A673 (cell line): Measurements from ENCODE around the gene ATP4A.

Experiments
- EZH2 ChIP-seq: fragments of 200-600 bp; sonication (generic); IDR thresholded peaks from 2 replicates; pipeline ENCODE4 v1.6.1; 2017; ENCODE audit warnings: borderline replicate concordance, low read depth, mild to moderate bottlenecking, mixed read lengths, antibody characterized with exemption, low read length; ENCODE audit not compliant: poor library complexity, severe bottlenecking
- TF ChIP-seq, protein P1 (sequence below): fragments of 300-800, 200-600 bp; sonication (generic); conservative IDR thresholded peaks from 2 replicates; pipeline ENCODE4 v1.5.1; 2017; ENCODE audit warnings: low read depth, mild to moderate bottlenecking, antibody characterized with exemption, low read length, moderate library complexity, mixed read lengths

DNA sequence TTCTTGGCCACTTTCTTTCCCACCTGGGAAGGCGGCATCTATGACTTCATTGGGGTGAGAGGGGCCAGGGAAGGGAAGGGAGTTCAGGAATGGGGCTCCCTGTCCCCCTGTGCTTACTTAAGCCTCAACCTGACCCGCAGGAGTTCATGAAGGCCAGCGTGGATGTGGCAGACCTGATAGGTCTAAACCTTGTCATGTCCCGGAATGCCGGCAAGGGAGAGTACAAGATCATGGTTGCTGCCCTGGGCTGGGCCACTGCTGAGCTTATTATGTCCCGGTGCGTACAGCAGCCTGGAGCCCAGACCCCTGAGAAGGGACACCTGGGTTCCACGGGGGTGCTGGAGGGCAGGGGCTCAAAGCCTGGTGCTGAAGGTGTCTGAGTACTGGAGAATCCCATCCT, 16.9 kb downstream of the ATP4A start:
- TF ChIP-seq, protein P1, sequence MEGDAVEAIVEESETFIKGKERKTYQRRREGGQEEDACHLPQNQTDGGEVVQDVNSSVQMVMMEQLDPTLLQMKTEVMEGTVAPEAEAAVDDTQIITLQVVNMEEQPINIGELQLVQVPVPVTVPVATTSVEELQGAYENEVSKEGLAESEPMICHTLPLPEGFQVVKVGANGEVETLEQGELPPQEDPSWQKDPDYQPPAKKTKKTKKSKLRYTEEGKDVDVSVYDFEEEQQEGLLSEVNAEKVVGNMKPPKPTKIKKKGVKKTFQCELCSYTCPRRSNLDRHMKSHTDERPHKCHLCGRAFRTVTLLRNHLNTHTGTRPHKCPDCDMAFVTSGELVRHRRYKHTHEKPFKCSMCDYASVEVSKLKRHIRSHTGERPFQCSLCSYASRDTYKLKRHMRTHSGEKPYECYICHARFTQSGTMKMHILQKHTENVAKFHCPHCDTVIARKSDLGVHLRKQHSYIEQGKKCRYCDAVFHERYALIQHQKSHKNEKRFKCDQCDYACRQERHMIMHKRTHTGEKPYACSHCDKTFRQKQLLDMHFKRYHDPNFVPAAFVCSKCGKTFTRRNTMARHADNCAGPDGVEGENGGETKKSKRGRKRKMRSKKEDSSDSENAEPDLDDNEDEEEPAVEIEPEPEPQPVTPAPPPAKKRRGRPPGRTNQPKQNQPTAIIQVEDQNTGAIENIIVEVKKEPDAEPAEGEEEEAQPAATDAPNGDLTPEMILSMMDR, result no peak
- no peak for TF ChIP-seq EZH2
